ENCODE data around the gene SNX8.
A peak's percentile ranks its signal among the peaks of the same experiment; 100 is the strongest.
"Not testable (repeated sequence)": the region's sequence is repeated elsewhere in the genome, so short reads cannot be mapped to it uniquely, and the experiment has no call there.

SNX8 gene

GRCh38 chr7:2289621-2290020 lies 24.6 kb downstream of the SNX8 start:
- DNase-seq, result no peak

DNA sequence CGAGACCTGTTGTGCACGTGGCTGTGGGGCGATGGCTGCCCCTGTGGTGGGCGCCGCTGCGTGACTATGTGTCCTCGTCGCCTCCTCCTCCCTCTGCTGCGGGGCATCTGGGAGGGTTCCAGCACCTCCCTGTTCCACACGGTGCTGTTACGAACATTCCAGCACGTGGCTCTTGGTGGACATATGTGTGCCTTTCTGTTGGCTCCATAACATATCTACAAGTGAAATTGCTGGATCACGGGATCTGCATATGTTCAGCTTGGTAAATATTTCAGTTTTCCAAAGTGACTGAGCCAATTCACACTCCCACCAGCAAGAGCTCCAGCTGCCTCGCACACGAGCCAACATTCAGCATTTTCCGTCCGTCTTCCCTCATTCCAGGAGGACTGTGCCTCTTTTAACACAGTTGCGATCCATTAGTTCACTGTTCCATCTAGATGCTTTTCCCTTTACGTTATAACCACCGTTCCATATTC lies 25.1 kb downstream of the SNX8 start:
- no peak for DNase-seq

GRCh38 chr7:2288503-2288902 lies 25.7 kb downstream of the SNX8 start:
- DNase-seq, result no peak

DNA sequence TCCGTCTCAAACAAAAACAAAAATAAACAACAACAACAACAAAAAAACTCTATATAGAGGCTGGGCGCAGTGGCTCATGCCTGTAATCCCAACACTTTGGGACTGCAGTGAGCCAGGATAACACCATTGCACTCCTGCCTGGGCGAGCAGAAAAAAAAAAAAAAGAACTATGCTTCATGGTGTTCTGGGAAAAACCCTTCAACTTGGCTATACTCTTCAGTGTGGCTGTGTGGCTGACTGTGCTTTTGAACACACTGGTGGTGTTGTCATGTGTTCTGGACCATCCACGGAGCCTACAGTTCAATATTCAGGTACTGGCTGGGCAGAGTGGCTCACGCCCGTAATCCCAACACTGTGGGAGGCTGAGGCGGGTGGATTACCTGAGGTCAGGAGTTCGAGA lies 26.5 kb downstream of the SNX8 start:
- no peak for DNase-seq

DNA sequence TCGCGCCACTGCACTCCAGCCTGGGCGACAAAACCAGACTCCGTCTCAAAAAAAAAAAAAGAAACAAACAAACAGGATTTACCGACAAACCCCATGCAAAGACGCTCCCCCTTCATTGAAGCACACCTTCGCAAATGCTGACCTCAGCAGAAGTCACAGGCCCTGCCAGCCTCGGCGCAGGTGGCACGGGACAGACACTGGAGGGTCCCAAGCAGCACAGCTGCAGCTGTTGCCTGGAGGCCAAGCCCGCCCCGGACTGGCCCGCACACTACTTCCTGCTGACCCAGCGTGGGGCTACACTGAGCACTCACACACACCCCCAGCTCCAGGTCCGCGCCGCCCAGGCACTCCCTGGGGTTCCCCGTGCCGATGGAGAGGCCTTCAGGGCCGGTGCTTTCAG lies 31.2 kb downstream of the SNX8 start:
- no peak for DNase-seq

DNA sequence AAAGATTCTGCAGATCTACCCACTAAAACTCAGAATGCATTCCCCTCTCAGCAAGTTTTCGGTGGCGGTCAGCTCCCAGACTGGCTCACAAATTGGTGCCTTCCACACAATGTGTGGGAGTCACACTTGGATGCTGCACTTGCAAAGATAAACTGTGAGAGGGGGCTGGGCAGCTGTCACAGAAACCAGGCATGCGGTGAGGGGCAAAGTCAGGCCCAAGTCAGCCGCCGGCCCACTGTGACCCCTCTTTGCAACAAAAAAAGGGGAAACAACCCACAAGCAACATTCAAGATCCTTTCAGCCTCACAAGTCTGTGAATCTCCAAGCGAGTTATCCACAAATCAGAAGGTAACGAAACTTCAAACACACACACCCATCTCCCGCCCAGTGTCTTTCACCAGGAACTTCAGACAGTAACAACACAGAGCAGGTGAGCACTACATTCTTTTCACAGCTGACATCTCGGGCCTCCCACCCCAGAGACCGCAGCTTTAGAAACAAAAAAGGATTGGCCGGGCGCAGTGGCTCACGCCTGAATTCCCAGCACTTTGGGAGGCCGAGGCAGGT lies 32.0 kb downstream of the SNX8 start:
- no peak for DNase-seq

DNA sequence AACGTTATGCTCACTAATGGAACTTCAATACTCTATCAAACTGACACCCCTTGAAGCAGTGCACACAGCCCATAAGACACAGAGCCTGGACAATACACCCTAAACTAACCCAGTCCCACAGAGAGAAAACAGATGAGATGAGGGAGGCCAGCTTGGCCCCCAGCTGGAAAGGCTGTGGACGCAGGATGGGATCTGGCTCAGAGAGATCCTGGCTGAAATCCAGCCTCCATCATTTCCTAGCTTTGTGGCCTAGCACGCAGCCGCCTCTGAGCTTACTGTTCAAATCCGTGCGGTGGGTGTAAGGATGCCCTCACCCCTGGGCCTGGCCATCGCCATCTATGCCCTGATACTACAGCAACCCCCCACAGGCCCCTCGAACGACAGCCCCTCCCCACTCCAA lies 32.7 kb downstream of the SNX8 start:
- DNase-seq, result no peak

GRCh38 chr7:2280424-2280823 lies 33.8 kb downstream of the SNX8 start:
- DNase-seq, result no peak

GRCh38 chr7:2279896-2280295 lies 34.3 kb downstream of the SNX8 start:
- no peak for DNase-seq

DNA sequence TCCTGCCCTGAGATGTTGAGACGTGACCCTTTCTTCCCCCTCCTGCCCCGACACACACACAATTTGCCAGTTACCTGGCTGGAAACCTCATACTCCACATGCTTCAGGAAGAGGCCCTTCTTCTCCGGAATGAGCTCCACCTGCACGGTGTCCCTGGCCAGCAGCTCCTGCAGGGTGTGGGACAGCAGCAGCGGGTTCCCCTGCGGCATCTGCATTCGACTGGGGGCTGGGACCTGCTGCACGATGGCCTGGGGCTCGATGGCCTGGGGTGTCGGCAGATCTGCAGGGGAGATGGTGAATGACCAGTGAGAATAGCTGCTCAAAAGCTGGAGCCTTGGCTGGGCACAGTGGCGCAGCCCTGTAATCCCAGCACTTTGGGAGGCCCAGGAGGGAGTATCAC lies 36.2 kb downstream of the SNX8 start:
- no peak for DNase-seq

- DNase-seq, result no peak
Measured at GRCh38 chr7:2276107-2276506, 38.1 kb downstream of the SNX8 start.

GRCh38 chr7:2275101-2275500 lies 39.1 kb downstream of the SNX8 start:
- DNase-seq, result no peak

DNA sequence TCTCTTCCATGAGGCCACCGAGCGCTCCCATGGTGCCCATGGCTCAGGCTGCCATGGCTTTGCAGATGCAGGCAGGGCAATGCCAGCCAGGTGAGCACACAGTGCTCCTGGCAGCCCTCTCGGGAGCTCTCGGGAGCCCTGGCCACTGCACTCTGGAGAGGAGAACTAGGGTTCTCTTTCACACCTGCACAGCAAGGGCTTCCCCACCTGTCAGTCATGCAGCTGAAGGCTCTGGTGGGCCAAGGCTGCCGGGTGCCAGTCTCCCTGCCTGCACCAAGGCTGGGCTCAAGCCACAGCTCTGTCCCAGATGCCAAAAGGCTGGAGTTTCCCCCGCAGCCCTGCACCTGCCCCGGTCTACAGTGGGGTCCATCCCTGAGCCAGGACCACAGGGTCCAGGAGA lies 39.6 kb downstream of the SNX8 start:
- DNase-seq, result no peak

DNA sequence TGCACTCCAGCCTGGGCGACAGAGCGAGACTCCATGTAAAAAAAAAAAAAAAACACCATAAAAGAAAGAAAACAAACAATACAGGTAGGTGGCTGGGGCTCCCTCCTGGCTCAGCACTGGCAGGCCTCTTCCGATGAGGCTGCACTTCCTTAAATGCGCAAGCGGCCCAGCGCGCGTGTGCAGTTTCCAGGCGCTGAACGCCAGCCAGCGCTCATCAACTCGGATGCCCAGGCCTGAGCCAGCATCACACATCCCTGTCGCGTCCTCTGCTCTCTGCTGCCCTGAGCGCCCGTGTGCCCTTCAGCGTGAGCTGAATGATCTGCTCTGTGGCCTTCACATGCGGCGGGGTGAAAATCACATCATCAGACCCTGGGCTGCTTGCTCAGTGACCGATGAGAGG lies 40.4 kb downstream of the SNX8 start:
- no peak for DNase-seq

DNA sequence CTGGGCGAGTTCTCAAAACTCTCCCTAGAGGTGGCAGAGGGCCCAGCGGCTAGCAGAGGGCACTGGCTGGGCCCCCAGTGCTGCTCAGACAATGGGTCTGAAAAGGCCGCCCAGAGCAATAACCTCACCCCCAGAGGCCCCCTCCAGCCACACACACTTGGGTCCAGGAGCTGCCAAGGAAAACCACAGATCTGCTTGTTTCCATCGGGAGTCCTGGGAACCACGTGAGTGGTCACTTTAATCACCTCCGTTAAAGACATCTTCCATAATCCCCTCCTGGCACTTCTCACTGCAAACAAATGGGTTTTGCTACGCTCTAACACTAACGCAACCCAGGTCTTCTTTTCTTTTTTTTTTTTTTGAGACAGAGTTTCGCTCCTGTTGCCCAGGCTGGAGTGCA lies 42.2 kb downstream of the SNX8 start:
- no peak for DNase-seq

GRCh38 chr7:2271273-2272026 lies 42.8 kb downstream of the SNX8 start:
- DNase-seq, result no peak

GRCh38 chr7:2270495-2270894 lies 43.7 kb downstream of the SNX8 start:
- DNase-seq, result no peak

GRCh38 chr7:2269991-2270460 lies 44.2 kb downstream of the SNX8 start:
- DNase-seq, result no peak

DNA sequence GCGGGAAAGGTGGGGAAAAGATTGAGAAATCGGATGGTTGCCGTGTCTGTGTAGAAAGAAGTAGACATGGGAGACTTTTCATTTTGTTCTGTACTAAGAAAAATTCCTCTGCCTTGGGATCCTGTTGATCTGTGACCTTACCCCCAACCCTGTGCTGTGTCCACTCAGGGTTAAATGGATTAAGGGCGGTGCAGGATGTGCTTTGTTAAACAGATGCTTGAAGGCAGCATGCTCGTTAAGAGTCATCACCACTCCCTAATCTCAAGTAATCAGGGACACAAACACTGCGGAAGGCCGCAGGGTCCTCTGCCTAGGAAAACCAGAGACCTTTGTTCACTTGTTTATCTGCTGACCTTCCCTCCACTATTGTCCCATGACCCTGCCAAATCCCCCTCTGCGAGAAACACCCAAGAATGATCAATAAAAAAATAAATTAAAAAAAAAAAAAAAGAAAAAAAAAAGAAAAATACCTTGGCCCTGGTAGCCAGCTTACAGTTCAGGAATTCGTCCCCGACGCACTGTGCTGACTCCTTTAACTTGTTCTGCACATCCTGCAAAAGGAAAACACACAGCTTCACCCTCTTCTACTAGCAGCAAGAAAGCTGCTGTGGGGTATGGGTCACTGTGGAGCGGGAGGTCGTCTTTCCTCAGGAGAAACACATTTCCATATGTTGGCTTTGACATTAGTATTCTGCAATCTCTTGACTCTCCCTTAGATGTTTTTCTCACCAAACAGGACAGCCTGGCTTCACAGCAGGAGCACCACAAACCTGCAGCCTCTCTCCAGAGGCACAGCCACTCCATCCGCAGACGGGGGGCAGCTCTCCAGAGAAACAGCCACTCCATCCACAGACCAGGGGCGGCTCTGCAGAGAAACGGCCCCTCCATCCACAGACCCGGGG lies 44.9 kb downstream of the SNX8 start:
- DNase-seq, result not testable (repeated sequence)

- no peak for DNase-seq
Measured at GRCh38 chr7:2266911-2267310, 47.3 kb downstream of the SNX8 start.

- DNase-seq, result no peak
Measured at GRCh38 chr7:2264158-2264557, 50.1 kb downstream of the SNX8 start.

GRCh38 chr7:2263176-2263575 lies 51.1 kb downstream of the SNX8 start:
- no peak for DNase-seq

DNA sequence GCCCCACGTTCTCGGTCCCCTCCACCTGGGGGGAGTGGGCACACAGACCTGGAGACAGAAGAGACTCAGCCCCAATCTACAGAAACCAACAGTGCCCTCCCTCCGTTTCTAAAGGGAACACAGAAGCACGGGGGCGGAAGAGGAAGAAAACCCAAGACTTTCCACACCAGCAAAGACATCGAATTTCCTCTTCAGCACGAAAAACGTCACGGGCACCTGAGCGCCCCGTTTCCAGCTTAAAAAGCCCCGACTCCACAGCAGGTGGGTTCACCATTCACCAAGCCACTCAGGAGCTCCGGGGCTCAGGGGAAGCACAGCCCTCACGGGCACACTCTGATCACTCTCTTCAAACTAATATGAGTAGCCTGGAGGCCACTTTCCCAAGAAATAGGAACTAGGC lies 52.6 kb downstream of the SNX8 start:
- peak; percentile 44 for DNase-seq

GRCh38 chr7:2260820-2261219 lies 53.4 kb downstream of the SNX8 start:
- DNase-seq, result no peak

Data from CD4-positive, alpha-beta T cell treated with Interleukin-6 for 4 hours (primary cell).